HG03457 (cell line): Measurements from ENCODE around the gene CCDC167.
"Not testable (repeated sequence)": the region's sequence is repeated elsewhere in the genome, so short reads cannot be mapped to it uniquely, and the experiment has no call there.

Experiments
- ATAC-seq: cut with Tn5 transposase; IDR thresholded peaks from one replicate; pipeline ENCODE4 v1.9.1; 2021; ENCODE audit warnings: moderate number of reproducible peaks; ENCODE audit not compliant: unreplicated experiment

CCDC167 gene

GRCh38 chr6:37477656-37478435, 21.8 kb downstream of the CCDC167 start:
- ATAC-seq, result no peak

- no peak for ATAC-seq
Measured at GRCh38 chr6:37477191-37477590, 22.5 kb downstream of the CCDC167 start.

- ATAC-seq, result no peak
Measured at GRCh38 chr6:37474316-37474715, 25.4 kb downstream of the CCDC167 start.

GRCh38 chr6:37473364-37474095, 26.2 kb downstream of the CCDC167 start:
- no peak for ATAC-seq

GRCh38 chr6:37467718-37468117, 32.0 kb downstream of the CCDC167 start:
- ATAC-seq, result no peak

- ATAC-seq, result no peak
Measured at GRCh38 chr6:37463110-37463509, 36.6 kb downstream of the CCDC167 start.

- no peak for ATAC-seq
Measured at GRCh38 chr6:37460805-37461204, 38.9 kb downstream of the CCDC167 start.

- no peak for ATAC-seq
Measured at GRCh38 chr6:37459981-37460800, 39.5 kb downstream of the CCDC167 start.

- ATAC-seq, result no peak
Measured at GRCh38 chr6:37456816-37457560, 42.7 kb downstream of the CCDC167 start.

- ATAC-seq, result no peak
Measured at GRCh38 chr6:37456126-37456525, 43.6 kb downstream of the CCDC167 start.

- ATAC-seq, result no peak
Measured at GRCh38 chr6:37454420-37455140, 45.1 kb downstream of the CCDC167 start.

- ATAC-seq, result no peak
Measured at GRCh38 chr6:37452522-37452921, 47.2 kb downstream of the CCDC167 start.

- ATAC-seq, result no peak
Measured at GRCh38 chr6:37451441-37452193, 48.1 kb downstream of the CCDC167 start.

- no peak for ATAC-seq
Measured at GRCh38 chr6:37449984-37450383, 49.7 kb downstream of the CCDC167 start.

GRCh38 chr6:37443216-37443542, 56.5 kb downstream of the CCDC167 start:
- not testable (repeated sequence) for ATAC-seq

GRCh38 chr6:37442416-37443215, 57.1 kb downstream of the CCDC167 start:
- no peak for ATAC-seq

- ATAC-seq, result no peak
Measured at GRCh38 chr6:37441651-37442050, 58.0 kb downstream of the CCDC167 start.

- ATAC-seq, result no peak
Measured at GRCh38 chr6:37438930-37439329, 60.8 kb downstream of the CCDC167 start.

GRCh38 chr6:37435816-37436215, 63.9 kb downstream of the CCDC167 start:
- ATAC-seq, result no peak
